NCI-H1092 treated with DMSO at 0.1 percent for 48 hours (cell line): ENCODE results near the gene YARS1.

Source experiments
- DNase-seq: peaks from one replicate; lab custom pipeline; 2025; lab: John Stamatoyannopoulos, UW

Gene YARS1

DNA sequence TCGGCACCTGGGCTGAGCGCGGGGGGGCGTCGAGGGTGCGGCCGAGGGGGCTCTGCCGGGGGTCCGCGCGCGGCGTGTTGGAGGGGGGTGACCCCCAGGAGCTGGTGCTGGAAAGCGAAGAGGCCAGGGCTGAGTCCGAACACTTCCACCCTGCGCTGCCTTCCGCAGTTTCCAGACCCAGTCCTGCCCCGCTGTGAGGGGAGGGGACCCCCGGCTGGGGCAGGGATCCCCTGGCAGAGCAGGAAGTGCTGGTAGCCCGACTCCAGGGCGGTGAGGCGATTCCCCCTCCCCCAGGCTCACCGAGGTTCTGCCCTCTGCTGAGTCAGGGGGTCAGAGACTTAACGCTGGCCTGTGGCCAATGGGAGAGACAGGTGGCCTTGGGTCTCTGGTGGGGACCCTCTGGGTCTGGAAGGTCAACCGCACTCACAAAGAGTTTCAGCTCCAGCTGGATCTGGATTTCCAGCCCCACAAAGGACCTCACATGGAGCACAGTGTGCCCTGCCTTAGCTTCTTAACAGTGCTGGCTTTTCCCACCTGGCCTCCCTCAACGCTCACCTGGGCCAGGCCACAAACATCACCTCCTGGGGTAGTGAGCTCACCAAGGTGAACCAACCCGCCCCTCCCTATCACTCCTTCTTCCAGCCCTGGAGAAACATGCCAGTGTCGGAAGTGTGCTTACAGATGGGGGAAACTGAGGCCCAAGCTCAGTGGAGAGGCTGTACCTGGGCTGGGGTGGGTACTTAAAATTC, 74.8 kb downstream of the YARS1 start:
- DNase-seq, result no peak

DNA sequence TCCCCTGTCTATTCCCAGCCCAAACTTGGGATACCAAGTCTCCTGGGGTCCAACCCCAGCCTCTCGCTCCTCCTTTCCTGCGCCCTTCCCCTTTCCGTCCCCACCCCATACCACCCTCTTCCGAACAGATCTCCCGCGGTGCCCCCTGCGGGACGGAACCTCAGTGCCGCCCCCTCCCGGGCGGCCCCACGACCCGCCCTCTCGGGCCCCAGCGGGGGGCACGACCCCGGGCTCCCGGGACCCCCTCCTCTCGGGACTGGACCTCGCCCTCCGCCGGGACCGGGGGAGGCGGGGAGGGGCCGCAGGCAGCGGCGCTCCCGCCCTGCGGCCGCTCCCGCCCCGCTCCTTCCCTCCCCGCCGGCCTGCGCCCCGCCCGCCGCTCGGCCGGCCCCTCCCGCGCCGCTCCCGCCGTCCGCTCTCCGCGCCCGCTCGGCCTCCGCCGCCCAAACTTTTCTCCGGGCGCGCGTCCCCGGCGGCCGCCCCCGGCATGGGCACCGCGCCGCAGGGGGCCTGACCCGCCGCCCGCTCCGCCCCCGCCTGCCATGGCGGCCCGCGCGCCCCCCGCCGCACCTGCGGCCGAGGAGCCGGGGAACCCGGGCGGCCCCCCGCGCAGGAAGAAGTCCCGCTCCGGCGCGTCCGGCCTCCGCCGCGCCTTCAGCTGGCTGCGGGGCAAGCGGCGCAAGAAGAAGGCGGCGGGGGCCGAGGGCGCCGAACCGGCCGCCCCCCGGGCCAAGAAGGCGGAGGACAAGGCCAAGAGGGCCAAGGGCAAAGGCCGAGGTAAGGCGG, 75.6 kb downstream of the YARS1 start:
- DNase-seq, result no peak

DNA sequence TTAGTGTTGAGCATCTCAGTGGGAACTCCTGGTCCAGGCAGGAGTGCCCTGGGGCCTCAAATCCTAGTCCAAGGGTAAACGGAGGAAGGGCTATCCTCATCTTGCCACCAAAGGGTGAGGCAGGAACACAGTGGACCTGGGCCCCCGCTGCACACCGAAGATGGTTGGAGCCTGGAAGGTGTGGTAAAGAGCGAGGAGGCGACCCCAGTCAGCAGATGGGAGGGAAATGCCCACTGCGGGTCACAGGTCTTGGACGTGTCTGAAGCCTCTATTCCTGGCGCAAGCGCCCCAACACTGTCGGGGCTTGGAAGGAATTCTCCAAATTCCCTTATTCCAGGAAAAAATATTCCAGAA, 76.1 kb downstream of the YARS1 start:
- DNase-seq, result no peak

DNA sequence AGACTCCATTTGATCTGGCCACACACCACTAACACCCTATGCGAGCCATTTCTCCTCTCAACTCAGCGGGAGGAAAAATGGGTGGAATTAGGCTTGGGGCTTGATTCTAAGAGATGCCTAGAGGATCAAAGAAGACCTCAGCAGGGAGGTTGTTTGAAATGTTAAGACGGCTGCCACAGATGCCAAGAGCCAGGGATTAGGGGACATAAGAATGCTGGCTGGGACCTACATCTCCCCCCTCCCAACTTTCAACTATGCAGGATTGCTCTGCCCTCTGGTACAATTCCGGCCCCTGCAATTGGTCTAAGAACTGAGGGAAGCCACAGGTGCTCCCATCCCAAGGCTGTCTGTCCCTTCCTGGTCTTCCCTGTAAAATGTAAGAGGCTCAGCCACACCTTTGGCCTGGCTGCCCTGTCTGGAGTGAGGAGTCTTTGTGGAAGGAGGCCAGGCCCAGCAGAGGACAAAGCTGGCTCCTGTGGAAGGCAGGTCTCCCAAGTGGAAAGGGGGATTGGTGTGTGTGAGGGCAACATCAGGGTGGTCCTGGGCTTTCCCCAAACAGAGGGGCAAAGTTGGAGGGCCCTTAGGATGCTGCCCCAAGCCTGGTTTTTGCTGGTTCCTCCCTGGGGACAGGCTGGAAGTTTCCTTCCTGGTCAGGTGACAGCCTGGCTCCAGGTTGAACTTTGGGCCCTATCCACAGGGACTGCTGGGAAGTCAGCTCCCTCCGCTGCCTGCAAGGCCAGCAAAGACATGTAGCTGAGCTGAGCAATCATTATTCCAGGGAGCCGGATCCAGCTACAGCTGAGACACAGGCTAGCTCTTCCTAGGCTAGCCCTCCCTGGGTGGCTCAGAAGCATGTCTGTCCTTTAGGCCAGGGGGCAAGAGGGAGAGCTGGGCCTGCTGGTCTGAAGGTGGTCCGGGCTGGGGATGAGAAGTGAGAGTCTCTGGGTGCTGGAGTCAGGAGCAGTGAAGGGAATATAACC, 80.1 kb downstream of the YARS1 start:
- DNase-seq, result no peak

DNA sequence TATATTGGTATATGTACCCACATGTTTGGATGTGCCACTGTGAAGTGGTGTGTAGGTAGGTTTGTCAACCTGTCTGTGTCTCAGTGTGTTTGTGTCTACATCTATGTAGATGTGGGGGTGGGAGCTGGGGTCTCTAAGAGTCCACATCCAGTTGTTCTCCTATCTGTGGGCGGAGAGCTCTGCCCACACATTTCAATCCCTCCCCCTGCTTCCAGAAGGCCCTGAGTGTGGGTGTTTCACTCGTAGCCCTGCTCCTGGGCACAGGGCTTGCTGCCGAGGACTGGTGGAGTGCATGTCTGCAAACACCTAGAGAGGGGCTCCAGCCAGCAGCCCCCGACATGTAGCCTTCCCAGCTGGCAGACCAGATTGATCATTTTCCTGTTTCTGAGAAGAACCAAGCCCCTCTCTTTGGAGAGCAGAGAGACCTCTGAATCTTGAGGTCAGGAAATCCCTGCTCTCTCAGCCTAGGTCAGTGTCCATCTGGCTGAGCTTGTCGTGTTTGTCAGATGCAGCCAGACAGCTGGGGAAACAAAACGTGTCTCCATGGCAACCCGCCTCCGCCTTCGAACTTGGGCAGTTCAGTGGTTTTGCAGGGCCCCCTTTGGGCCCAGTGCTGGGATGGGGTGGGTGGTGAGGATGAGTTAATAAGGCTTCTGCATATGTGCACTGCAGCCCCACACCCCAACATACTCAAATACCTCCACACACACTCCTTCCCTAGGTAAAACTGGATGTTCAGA, 83.4 kb downstream of the YARS1 start:
- DNase-seq, result peak; percentile 28

DNA sequence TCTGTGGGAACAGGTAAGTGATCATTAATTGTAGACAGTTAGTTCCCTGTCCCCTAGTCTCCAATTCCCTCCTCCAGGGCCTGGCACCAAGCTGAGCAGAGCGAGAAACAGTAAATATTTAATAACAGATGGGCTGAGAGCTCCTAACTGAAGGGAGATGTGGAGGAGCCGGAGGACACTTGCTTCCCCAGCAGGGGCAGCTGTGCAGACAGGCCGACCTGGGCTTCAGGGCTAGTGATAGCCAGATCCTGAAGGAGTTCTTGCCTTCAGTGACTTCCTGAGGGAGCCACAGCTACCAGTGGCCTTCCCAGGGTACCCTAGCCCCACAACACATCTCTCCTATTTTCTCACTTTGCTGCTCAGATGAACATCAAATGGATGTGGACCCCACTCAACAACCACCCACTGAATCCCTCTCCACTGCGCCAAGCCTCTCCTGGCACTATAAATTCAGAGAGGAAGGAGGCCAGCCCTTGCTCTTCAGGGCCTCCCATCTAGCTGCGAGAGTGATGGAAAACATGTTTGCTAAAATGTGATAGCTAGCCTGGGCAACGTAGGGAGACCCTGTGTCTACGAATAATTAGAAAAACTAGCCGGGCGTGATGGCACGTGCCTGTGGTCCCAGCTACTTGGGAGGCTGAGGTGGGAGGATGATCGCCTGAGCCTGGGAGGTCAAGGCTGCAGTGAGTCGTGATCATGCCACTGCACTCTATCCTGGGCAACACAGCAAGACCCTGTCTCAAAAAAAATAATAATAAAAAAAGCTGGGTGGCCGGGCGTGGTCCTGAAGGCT, 87.7 kb downstream of the YARS1 start:
- DNase-seq, result no peak

DNA sequence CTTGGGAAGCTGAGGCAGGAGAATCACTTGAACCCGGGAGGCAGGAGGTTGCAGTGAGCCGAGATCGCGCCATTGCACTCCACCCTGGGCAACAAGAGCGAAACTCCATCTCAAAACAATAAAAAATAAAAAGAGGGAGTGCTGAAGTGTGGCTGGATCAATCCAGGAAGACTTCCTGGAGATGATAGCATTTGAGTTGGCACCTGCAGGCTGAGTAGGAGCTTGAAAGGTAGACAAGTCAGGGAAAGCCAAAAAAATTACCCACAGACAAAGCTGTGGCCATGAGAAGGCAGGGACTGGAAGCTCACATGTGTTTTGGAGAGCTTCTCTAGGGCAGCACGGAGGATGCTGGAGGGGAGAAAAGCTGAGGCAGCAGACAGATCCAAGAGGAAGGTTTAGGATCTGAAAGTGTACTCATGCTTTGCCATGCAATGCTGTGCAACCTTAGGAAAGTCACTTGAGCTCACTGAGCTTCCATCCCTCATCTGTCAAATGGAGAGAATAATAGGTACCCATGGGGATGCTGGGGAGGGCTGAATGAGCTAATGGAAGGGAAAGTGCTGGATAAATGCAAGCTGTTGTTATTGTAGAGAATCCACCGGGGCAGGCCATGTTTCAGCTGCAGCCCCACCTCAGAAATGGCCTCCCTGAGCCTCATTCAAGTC, 88.6 kb downstream of the YARS1 start:
- DNase-seq, result no peak

DNA sequence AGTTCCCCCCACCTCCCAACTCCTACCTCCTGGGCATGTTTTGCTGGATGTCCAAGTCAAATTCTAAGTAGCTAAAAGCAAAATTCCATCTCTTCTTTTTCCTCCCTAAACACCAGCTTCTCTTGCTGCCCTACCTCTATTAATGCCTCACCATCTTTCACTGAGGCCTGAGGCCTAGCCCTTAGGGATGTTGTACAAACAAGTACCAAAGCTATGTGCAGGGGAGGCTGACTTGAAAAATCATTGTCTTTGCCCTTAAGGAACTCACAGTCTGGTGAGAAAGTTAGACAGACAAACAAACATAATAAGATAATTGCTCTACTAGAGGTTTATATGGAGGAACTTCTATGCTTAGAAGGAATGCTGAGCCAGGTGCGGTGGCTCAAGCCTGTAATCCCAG, 89.3 kb downstream of the YARS1 start:
- no peak for DNase-seq

DNA sequence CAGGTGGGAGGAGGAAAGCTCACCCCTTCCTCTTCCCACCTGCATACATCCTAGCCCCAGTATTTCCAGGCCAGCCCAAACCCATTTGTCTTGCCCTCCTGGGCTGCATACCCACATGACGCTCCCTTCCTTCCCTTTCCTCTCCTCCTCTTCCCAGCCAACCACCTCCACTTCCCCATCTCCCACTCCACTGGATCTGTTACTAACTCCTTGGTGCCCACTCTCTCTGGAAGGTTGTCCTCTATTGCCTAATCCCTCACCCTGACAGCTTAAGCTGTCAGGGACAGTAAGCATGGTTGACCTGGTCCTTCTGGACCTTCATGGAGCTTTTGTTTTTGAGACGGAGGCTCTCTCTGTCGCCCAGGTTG, 91.6 kb downstream of the YARS1 start:
- no peak for DNase-seq
